GM18517 (cell line): ENCODE results near the gene LAPTM5.

ENCODE experiments used
- ATAC-seq: cut with Tn5 transposase; IDR thresholded peaks from one replicate; pipeline ENCODE4 v1.9.1; 2021; ENCODE audit warnings: mild to moderate bottlenecking, moderate library complexity; ENCODE audit not compliant: unreplicated experiment

The LAPTM5 gene

GRCh38 chr1:30732277-30732996 lies 25.1 kb downstream of the LAPTM5 start:
- ATAC-seq, result peak; percentile 39

- no peak for ATAC-seq
Observed at GRCh38 chr1:30731806-30732276, 25.7 kb downstream of the LAPTM5 start.

- no peak for ATAC-seq
Observed at GRCh38 chr1:30731109-30731805, 26.3 kb downstream of the LAPTM5 start.

- no peak for ATAC-seq
Observed at GRCh38 chr1:30730346-30731108, 27.0 kb downstream of the LAPTM5 start.

GRCh38 chr1:30729901-30730300 lies 27.7 kb downstream of the LAPTM5 start:
- ATAC-seq, result no peak

GRCh38 chr1:30728832-30729638 lies 28.5 kb downstream of the LAPTM5 start:
- ATAC-seq, result no peak

GRCh38 chr1:30728340-30728739 lies 29.2 kb downstream of the LAPTM5 start:
- no peak for ATAC-seq

GRCh38 chr1:30727824-30728223 lies 29.8 kb downstream of the LAPTM5 start:
- ATAC-seq, result no peak

- no peak for ATAC-seq
Observed at GRCh38 chr1:30726773-30727684, 30.5 kb downstream of the LAPTM5 start.

GRCh38 chr1:30726236-30726635 lies 31.3 kb downstream of the LAPTM5 start:
- no peak for ATAC-seq

GRCh38 chr1:30725450-30726095 lies 32.0 kb downstream of the LAPTM5 start:
- no peak for ATAC-seq

GRCh38 chr1:30724655-30725421 lies 32.7 kb downstream of the LAPTM5 start:
- ATAC-seq, result no peak

GRCh38 chr1:30724175-30724574 lies 33.4 kb downstream of the LAPTM5 start:
- ATAC-seq, result no peak

GRCh38 chr1:30723331-30723755 lies 34.2 kb downstream of the LAPTM5 start, which contains the start of gene MATN1:
TSS of gene MATN1 (minus strand) at chr1:30723585. CDS start at chr1:30723551, 34 bp downstream.
- ATAC-seq, result no peak

- ATAC-seq, result no peak
Observed at GRCh38 chr1:30721812-30722537, 35.6 kb downstream of the LAPTM5 start.

GRCh38 chr1:30721341-30721793 lies 36.2 kb downstream of the LAPTM5 start:
- no peak for ATAC-seq
